Transverse colon (tissue), 4 donors: ENCODE measurements around the gene PTPRN2. TPM values are rescaled to one million over a fixed set of nuclear protein-coding genes. Genes with fewer than 3 reads are reported as not detected.
"Not testable (repeated sequence)": the region's sequence is repeated elsewhere in the genome, so short reads cannot be mapped to it uniquely, and the experiment has no call there.

ENCODE experiments used
- DNase-seq: peaks from one replicate; pipeline ENCODE4 v3.0.0-alpha.2; 2019
- H3K27ac ChIP-seq, 4 donors: fragments of 200-600 bp; sonication (generic); 2 replicates each; pipeline ENCODE4 v1.5.1; 2016 to 2018; ENCODE audit warnings: inconsistent platforms in 4 of 4
- H3K27me3 ChIP-seq: fragments of 200-600 bp; sonication (generic); 2 replicates; pipeline ENCODE4 v1.5.1; 2017; ENCODE audit warnings: inconsistent platforms
- H3K36me3 ChIP-seq, 4 donors: fragments of 200-600 bp; sonication (generic); 2 replicates each; pipeline ENCODE4 v1.5.1; 2017 to 2019; ENCODE audit warnings: inconsistent platforms in 4 of 4
- H3K4me1 ChIP-seq, 4 donors: fragments of 200-600 bp; sonication (generic); 2 replicates each; pipeline ENCODE4 v1.5.1; 2017 to 2020; ENCODE audit warnings: inconsistent platforms in 4 of 4
- H3K4me3 ChIP-seq, 4 donors: fragments of 200-600 bp; sonication (generic); 1 replicate in 1 of 4; 2 replicates in 3 of 4; pipeline versions ENCODE4 v1.5.1 to v1.6.1; 2017 to 2019; ENCODE audit warnings: inconsistent platforms in 4 of 4
- H3K9me3 ChIP-seq, 2 donors: fragments of 200-600 bp; sonication (generic); 2 replicates each; pipeline ENCODE4 v1.5.1; 2017 to 2019; ENCODE audit warnings: inconsistent platforms in 2 of 2
- CTCF ChIP-seq, 5 experiments: fragments of 200-600 bp in 3 of 5; fragments of 450-650 bp in 2 of 5; sonication (generic) in 3 of 5; IDR thresholded peaks; 1 replicate in 2 of 5; 2 replicates in 3 of 5; pipeline ENCODE4 v1.5.1; 2016 to 2017; ENCODE audit warnings: antibody characterized with exemption in 5 of 5, inconsistent platforms in 3 of 5, mild to moderate bottlenecking in 2 of 5, moderate library complexity in 1 of 5
- EP300 ChIP-seq: sonication (generic); formaldehyde crosslinking; IDR thresholded peaks from one replicate; pipeline ENCODE4 v1.6.1; 2017; ENCODE audit warnings: antibody characterized with exemption, low read depth
- POLR2A ChIP-seq: fragments of 450-650 bp; IDR thresholded peaks from one replicate; pipeline ENCODE4 v1.6.1; 2016; ENCODE audit warnings: antibody characterized with exemption, mild to moderate bottlenecking, moderate library complexity
- POLR2AphosphoS5 ChIP-seq, 3 donors: sonication (generic); formaldehyde crosslinking; IDR thresholded peaks; one replicate each; pipeline ENCODE4 v1.6.1; 2016; ENCODE audit warnings: antibody characterized with exemption in 3 of 3
- WGBS, 2 donors: methylation state at CpG; one replicate each; pipeline ENCODE4 v1.1.5; 2018; ENCODE audit warnings: low coverage in 1 of 2; 5-methylcytosine and 5-hydroxymethylcytosine counted together
- in situ Hi-C, 4 donors: fragments of 200-750 bp; cut with MboI; loops; one replicate each; pipeline versions ENCODE4 v1.15.0 to v1.15.1; 2017; ENCODE audit warnings: low sequenced_read_pairs in 3 of 4, low pct_ligation_motif_present in 1 of 4, low pct_unique_long_range_greater_than_20kb in 1 of 4
- intact Hi-C: fragments of 100-400 bp; cut with DNase I; formaldehyde crosslinking; loops from one replicate; pipeline ENCODE4 v1.15.1; 2023; ENCODE audit warnings: low total_unique reads
- total RNA-seq, 4 donors: library from RNA; depleted of rRNA; stranded (reverse); fragments of >200 nt; gene quantifications; one replicate each; pipeline ENCODE4 v1.1.0, GENCODE V29; 2016

Gene PTPRN2
- total RNA-seq, 4 donors from 2014 or later = 15.4 to 31.1 (median 21.8) TPM

GRCh38 chr7:158537516-158537882 lies 50.1 kb downstream of the PTPRN2 start:
- intact Hi-C loops (no loop called here), in situ Hi-C loops (no loop called here)
- H3K4me3 ChIP-seq = no peak overlapping the region
- no peak for TF ChIP-seq POLR2A
- TF ChIP-seq CTCF (IDR thresholded peaks at IDR 0.05) = no peak
- no peak for TF ChIP-seq POLR2AphosphoS5 (IDR thresholded peaks at IDR 0.05)
- TF ChIP-seq EP300 = no peak
- DNase-seq = no peak
- no peak overlapping the region for H3K27ac ChIP-seq
- WGBS, 2 donors = 78 to 86% methylated on average over 1 to 7 of the region's 7 CpGs
- H3K4me1 ChIP-seq = no peaks in the 10 kb centered on the region
- no peaks in the 10 kb centered on the region for H3K36me3 ChIP-seq
- no peaks in the 10 kb centered on the region for H3K9me3 ChIP-seq
- H3K27me3 ChIP-seq = no peaks in the 10 kb centered on the region

- in situ Hi-C loops (no loop called here), intact Hi-C loops (no loop called here)
- 64% methylated on average over 13 of the region's 13 CpGs; no CpG with 5 or more reads in 1 of the 2 donors for WGBS, 2 donors
- no peak overlapping the region for H3K27ac ChIP-seq
- TF ChIP-seq POLR2AphosphoS5 (IDR thresholded peaks at IDR 0.05) (no peak), POLR2A (no peak), EP300 (no peak), CTCF (IDR thresholded peaks at IDR 0.05) (no peak)
- DNase-seq = no peak
- H3K9me3 ChIP-seq = no peaks in the 10 kb centered on the region
- H3K4me1 ChIP-seq = no peaks in the 10 kb centered on the region
- H3K36me3 ChIP-seq = no peaks in the 10 kb centered on the region
- H3K4me3 ChIP-seq = no peak overlapping the region
- no peaks in the 10 kb centered on the region for H3K27me3 ChIP-seq
These were observed 50.6 kb downstream of the PTPRN2 start for GRCh38 chr7:158536871-158537515.

GRCh38 chr7:158535079-158535478 lies 52.5 kb downstream of the PTPRN2 start:
- no peaks in the 10 kb centered on the region for H3K36me3 ChIP-seq
- 73 to 80% methylated on average over 1 to 4 of the region's 4 CpGs for WGBS, 2 donors
- H3K27ac ChIP-seq = no peak overlapping the region
- H3K4me3 ChIP-seq = no peak overlapping the region
- H3K27me3 ChIP-seq = no peaks in the 10 kb centered on the region
- no peaks in the 10 kb centered on the region for H3K4me1 ChIP-seq
- H3K9me3 ChIP-seq = no peaks in the 10 kb centered on the region
- no peak for DNase-seq
- intact Hi-C loops (no loop called here), in situ Hi-C loops (no loop called here)
- TF ChIP-seq POLR2A = no peak

- intact Hi-C loops = no loop called here
These were observed 53.0 kb downstream of the PTPRN2 start for GRCh38 chr7:158534598-158534997.

GRCh38 chr7:158534134-158534515 lies 53.5 kb downstream of the PTPRN2 start:
- H3K27me3 ChIP-seq, H3K36me3 ChIP-seq, H3K9me3 ChIP-seq, in situ Hi-C loops, intact Hi-C loops, H3K4me1 ChIP-seq, DNase-seq, H3K4me3 ChIP-seq, H3K27ac ChIP-seq: not testable (repeated sequence)
- 82% methylated on average over 12 of the region's 12 CpGs; no CpG with 5 or more reads in 1 of the 2 donors for WGBS, 2 donors

More at GRCh38 chr7:158534598-158534997, 53.0 kb downstream of the PTPRN2 start:
- no peaks in the 10 kb centered on the region for H3K27me3 ChIP-seq
- no peaks in the 10 kb centered on the region for H3K9me3 ChIP-seq
- WGBS, 2 donors = 81 to 87% methylated on average over 12 to 16 of the region's 16 CpGs
- in situ Hi-C loops = no loop called here
- no peak for DNase-seq
- H3K4me3 ChIP-seq = no peak overlapping the region
- H3K36me3 ChIP-seq = no peaks in the 10 kb centered on the region
- no peaks in the 10 kb centered on the region for H3K4me1 ChIP-seq
- no peak overlapping the region for H3K27ac ChIP-seq
- TF ChIP-seq EP300 (no peak), CTCF (IDR thresholded peaks at IDR 0.05) (no peak), POLR2AphosphoS5 (IDR thresholded peaks at IDR 0.05) (no peak), POLR2A (no peak)
